ENCODE results near the gene DLX5. TPM values are rescaled to one million over a fixed set of nuclear protein-coding genes. Genes with fewer than 3 reads are reported as not detected.

The DLX5 gene
- total RNA-seq, 2 experiments from 2014 or later = not detected

- Mint-ChIP-seq H3K27me3 (peaks cover 91% of the 10 kb centered on the region), H3K4me1 (peaks cover 21% of the 10 kb centered on the region), H3K27ac (peak overlapping the region; percentile 55), H3K9me3 (no peaks in the 10 kb centered on the region), H3K4me3 (peak overlapping the region; percentile 1), H3K36me3 (ENCODE audit: low read depth) (peaks cover 13% of the 10 kb centered on the region)
- no peak for DNase-seq
- POLR2A ChIA-PET = no interaction called here
- CTCF ChIA-PET = no interaction called here
Observed at GRCh38 chr7:97022491-97023306, 1.9 kb downstream of the DLX5 start.

GRCh38 chr7:97021747-97022490 is 2.7 kb downstream of the DLX5 start:
- ChIA-PET POLR2A (no interaction called here), CTCF (interaction anchor here (1.5 kb wide), 1 partner anchor 22 kb away, joined by 3 read pairs; no protein-coding TSS in a partner anchor)
- Mint-ChIP-seq H3K27ac (peak overlapping the region; percentile 55), H3K27me3 (peaks cover 91% of the 10 kb centered on the region), H3K36me3 (ENCODE audit: low read depth) (peaks cover 14% of the 10 kb centered on the region), H3K4me1 (peaks cover 14% of the 10 kb centered on the region), H3K9me3 (no peaks in the 10 kb centered on the region), H3K4me3 (peak overlapping the region; percentile 1)
- DNase-seq = no peak

GRCh38 chr7:97020996-97021746 is 3.5 kb downstream of the DLX5 start:
- Mint-ChIP-seq H3K9me3 (no peaks in the 10 kb centered on the region), H3K4me3 (no peak overlapping the region), H3K27me3 (peaks cover 90% of the 10 kb centered on the region), H3K36me3 (ENCODE audit: low read depth) (peaks cover 16% of the 10 kb centered on the region), H3K27ac (no peak overlapping the region), H3K4me1 (peaks cover 8% of the 10 kb centered on the region)
- DNase-seq = no peak
- ChIA-PET POLR2A (no interaction called here), CTCF (interaction anchor here (1.5 kb wide), 1 partner anchor 21 kb away, joined by 3 read pairs; no protein-coding TSS in a partner anchor)

GRCh38 chr7:97020601-97020995 is 4.0 kb downstream of the DLX5 start:
- H3K36me3 Mint-ChIP-seq (ENCODE audit: low read depth) = peaks cover 16% of the 10 kb centered on the region
- ChIA-PET POLR2A (interaction anchor here (1.0 kb wide), 1 partner anchor 945 kb away, joined by 3 read pairs; no protein-coding TSS in a partner anchor), CTCF (interaction anchor here (1.5 kb wide), 1 partner anchor 20 kb away, joined by 3 read pairs; no protein-coding TSS in a partner anchor)
- H3K9me3 Mint-ChIP-seq = no peaks in the 10 kb centered on the region
- H3K4me1 Mint-ChIP-seq = peaks cover 5% of the 10 kb centered on the region
- H3K27ac Mint-ChIP-seq = no peak overlapping the region
- H3K4me3 Mint-ChIP-seq = no peak overlapping the region
- no peak for DNase-seq
- H3K27me3 Mint-ChIP-seq = peaks cover 90% of the 10 kb centered on the region

- ChIA-PET CTCF (interaction anchor here (1.3 kb wide), 1 partner anchor 8 kb away, joined by 5 read pairs; no protein-coding TSS in a partner anchor), POLR2A (interaction anchor here (1.0 kb wide), 1 partner anchor 944 kb away, joined by 3 read pairs; no protein-coding TSS in a partner anchor)
- Mint-ChIP-seq H3K4me3 (no peak overlapping the region), H3K9me3 (no peaks in the 10 kb centered on the region), H3K36me3 (ENCODE audit: low read depth) (peaks cover 16% of the 10 kb centered on the region), H3K27ac (no peak overlapping the region), H3K27me3 (peaks cover 91% of the 10 kb centered on the region), H3K4me1 (peaks cover 5% of the 10 kb centered on the region)
- no peak for DNase-seq
Observed at GRCh38 chr7:97019710-97020225, 4.9 kb downstream of the DLX5 start.

- CTCF ChIA-PET = interaction anchor here (1.3 kb wide), 1 partner anchor 9 kb away, joined by 5 read pairs; no protein-coding TSS in a partner anchor
- POLR2A ChIA-PET = no interaction called here
- DNase-seq = no peak
- peaks cover 91% of the 10 kb centered on the region for H3K27me3 Mint-ChIP-seq
- no peaks in the 10 kb centered on the region for H3K9me3 Mint-ChIP-seq
- H3K36me3 Mint-ChIP-seq (ENCODE audit: low read depth) = peaks cover 16% of the 10 kb centered on the region
- no peak overlapping the region for H3K4me3 Mint-ChIP-seq
- H3K4me1 Mint-ChIP-seq = peaks cover 5% of the 10 kb centered on the region
- H3K27ac Mint-ChIP-seq = no peak overlapping the region
Observed at GRCh38 chr7:97018791-97019531, 5.7 kb downstream of the DLX5 start.

- no peak overlapping the region for H3K4me3 Mint-ChIP-seq
- ChIA-PET CTCF (interaction anchor here (1.3 kb wide), 1 partner anchor 9 kb away, joined by 5 read pairs; no protein-coding TSS in a partner anchor), POLR2A (no interaction called here)
- no peak for DNase-seq
- H3K27ac Mint-ChIP-seq = no peak overlapping the region
- H3K27me3 Mint-ChIP-seq = peaks cover 91% of the 10 kb centered on the region
- H3K9me3 Mint-ChIP-seq = no peaks in the 10 kb centered on the region
- H3K36me3 Mint-ChIP-seq (ENCODE audit: low read depth) = peaks cover 16% of the 10 kb centered on the region
- peaks cover 5% of the 10 kb centered on the region for H3K4me1 Mint-ChIP-seq
Observed at GRCh38 chr7:97018126-97018601, 6.5 kb downstream of the DLX5 start.

- Mint-ChIP-seq H3K4me1 (peaks cover 4% of the 10 kb centered on the region), H3K36me3 (ENCODE audit: low read depth) (peaks cover 15% of the 10 kb centered on the region), H3K9me3 (no peaks in the 10 kb centered on the region), H3K4me3 (no peak overlapping the region), H3K27ac (no peak overlapping the region), H3K27me3 (peaks cover 91% of the 10 kb centered on the region)
- DNase-seq = no peak
- ChIA-PET POLR2A (no interaction called here), CTCF (no interaction called here)
Observed at GRCh38 chr7:97017192-97018125, 7.2 kb downstream of the DLX5 start.

GRCh38 chr7:97016381-97017191 is 8.0 kb downstream of the DLX5 start:
- POLR2A ChIA-PET = no interaction called here
- Mint-ChIP-seq H3K27me3 (peaks cover 91% of the 10 kb centered on the region), H3K36me3 (ENCODE audit: low read depth) (peaks cover 9% of the 10 kb centered on the region), H3K9me3 (no peaks in the 10 kb centered on the region), H3K4me1 (no peaks in the 10 kb centered on the region), H3K27ac (no peak overlapping the region), H3K4me3 (no peak overlapping the region)
- CTCF ChIA-PET = no interaction called here
- no peak for DNase-seq

GRCh38 chr7:97015756-97016380 is 8.8 kb downstream of the DLX5 start:
- Mint-ChIP-seq H3K9me3 (no peaks in the 10 kb centered on the region), H3K36me3 (ENCODE audit: low read depth) (peaks cover 9% of the 10 kb centered on the region), H3K4me3 (no peak overlapping the region), H3K4me1 (no peaks in the 10 kb centered on the region), H3K27ac (no peak overlapping the region), H3K27me3 (peaks cover 96% of the 10 kb centered on the region)
- POLR2A ChIA-PET = no interaction called here
- DNase-seq = no peak
- CTCF ChIA-PET = no interaction called here

Data from activated CD4-positive, alpha-beta memory T cell treated with anti-CD3 and anti-CD28 coated beads, Interleukin-2, amount 10 ng/mL, durations not matched to agents 7 days and 5 days (primary cell).